ENCODE measurements around the gene TICAM1. TPM values are rescaled to one million over a fixed set of nuclear protein-coding genes. Genes with fewer than 3 reads are reported as not detected.

The TICAM1 gene
- total and polyA plus RNA-seq, 4 donors, result 2.1 to 8.6 (median 5.5) TPM

GRCh38 chr19:4817467-4818277, 13.8 kb downstream of the TICAM1 start:
- H3K27me3 ChIP-seq (ENCODE audit: control insufficient read depth in 4 of 4, insufficient read depth in 4 of 4, low read length in 3 of 4), result no peaks in the 10 kb centered on the region
- no peaks in the 10 kb centered on the region for H3K9me3 ChIP-seq (ENCODE audit: control insufficient read depth in 4 of 4, low read length in 3 of 4)
- WGBS, result 87% methylated on average over 32 of the region's 32 CpGs
- no peak for DNase-seq (ENCODE audit: low spot score)
- peaks cover 3 to 17% (median 5%) of the 10 kb centered on the region in 4 donors for H3K36me3 ChIP-seq (ENCODE audit: control insufficient read depth in 4 of 4, insufficient read depth in 3 of 4, low read depth in 1 of 4, low read length in 3 of 4)
- H3K4me1 ChIP-seq (ENCODE audit: control insufficient read depth in 4 of 4, insufficient read depth in 4 of 4, low read length in 3 of 4), result peaks cover 2 to 17% (median 8%) of the 10 kb centered on the region in 4 donors
- no peak overlapping the region for H3K9ac ChIP-seq (ENCODE audit: low read depth in 1 of 2, low read length in 2 of 2)
- no peak overlapping the region for H3K4me3 ChIP-seq (ENCODE audit: low read depth in 1 of 3, low read length in 3 of 3)
- TF ChIP-seq NR2F2 (IDR thresholded peaks at IDR 0.05), result no peak
- TF ChIP-seq FOXA1 (IDR thresholded peaks at IDR 0.05), result no peak
- TF ChIP-seq FOXA2 (IDR thresholded peaks at IDR 0.05), result no peak
- no peak for TF ChIP-seq SP1 (IDR thresholded peaks at IDR 0.05)
- TF ChIP-seq, protein P1, sequence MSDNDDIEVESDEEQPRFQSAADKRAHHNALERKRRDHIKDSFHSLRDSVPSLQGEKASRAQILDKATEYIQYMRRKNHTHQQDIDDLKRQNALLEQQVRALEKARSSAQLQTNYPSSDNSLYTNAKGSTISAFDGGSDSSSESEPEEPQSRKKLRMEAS (IDR thresholded peaks at IDR 0.05), result no peak
- no peak overlapping the region for H3K27ac ChIP-seq (ENCODE audit: low read depth in 1 of 2, low read length in 2 of 2)

DNA sequence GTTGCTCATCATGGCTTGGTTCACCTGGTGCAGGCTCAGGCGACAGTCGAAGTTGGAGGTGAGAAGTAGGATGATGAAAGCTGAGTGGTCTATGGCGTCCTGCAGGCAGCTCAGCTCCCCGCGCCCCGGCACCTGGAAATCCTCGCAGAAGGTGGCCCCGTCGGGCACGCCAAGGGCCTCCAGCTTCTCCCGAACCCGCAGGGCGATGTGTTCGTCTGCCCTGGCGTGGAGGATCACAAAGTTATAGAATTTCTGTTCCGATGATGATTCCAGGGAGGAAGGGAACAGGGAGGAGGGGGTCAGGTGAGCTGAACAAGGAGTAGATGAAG, 14.6 kb downstream of the TICAM1 start:
- no peaks in the 10 kb centered on the region for H3K27me3 ChIP-seq (ENCODE audit: control insufficient read depth in 4 of 4, insufficient read depth in 4 of 4, low read length in 3 of 4)
- TF ChIP-seq FOXA1 (IDR thresholded peaks at IDR 0.05) (no peak), JUND (IDR thresholded peaks at IDR 0.05) (no peak), YY1 (IDR thresholded peaks at IDR 0.05) (no peak), HNF4G (IDR thresholded peaks at IDR 0.05) (no peak), CTCF (IDR thresholded peaks at IDR 0.05; ENCODE audit: low read depth, low read length, missing input control) (no peak), GABPA (IDR thresholded peaks at IDR 0.05 in 1 of 2, conservative IDR thresholded peaks at IDR 0.05 in 1 of 2) (no peak)
- TF ChIP-seq, protein P2, sequence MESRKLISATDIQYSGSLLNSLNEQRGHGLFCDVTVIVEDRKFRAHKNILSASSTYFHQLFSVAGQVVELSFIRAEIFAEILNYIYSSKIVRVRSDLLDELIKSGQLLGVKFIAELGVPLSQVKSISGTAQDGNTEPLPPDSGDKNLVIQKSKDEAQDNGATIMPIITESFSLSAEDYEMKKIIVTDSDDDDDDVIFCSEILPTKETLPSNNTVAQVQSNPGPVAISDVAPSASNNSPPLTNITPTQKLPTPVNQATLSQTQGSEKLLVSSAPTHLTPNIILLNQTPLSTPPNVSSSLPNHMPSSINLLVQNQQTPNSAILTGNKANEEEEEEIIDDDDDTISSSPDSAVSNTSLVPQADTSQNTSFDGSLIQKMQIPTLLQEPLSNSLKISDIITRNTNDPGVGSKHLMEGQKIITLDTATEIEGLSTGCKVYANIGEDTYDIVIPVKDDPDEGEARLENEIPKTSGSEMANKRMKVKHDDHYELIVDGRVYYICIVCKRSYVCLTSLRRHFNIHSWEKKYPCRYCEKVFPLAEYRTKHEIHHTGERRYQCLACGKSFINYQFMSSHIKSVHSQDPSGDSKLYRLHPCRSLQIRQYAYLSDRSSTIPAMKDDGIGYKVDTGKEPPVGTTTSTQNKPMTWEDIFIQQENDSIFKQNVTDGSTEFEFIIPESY (IDR thresholded peaks at IDR 0.05), result no peak
- TF ChIP-seq, protein P3, sequence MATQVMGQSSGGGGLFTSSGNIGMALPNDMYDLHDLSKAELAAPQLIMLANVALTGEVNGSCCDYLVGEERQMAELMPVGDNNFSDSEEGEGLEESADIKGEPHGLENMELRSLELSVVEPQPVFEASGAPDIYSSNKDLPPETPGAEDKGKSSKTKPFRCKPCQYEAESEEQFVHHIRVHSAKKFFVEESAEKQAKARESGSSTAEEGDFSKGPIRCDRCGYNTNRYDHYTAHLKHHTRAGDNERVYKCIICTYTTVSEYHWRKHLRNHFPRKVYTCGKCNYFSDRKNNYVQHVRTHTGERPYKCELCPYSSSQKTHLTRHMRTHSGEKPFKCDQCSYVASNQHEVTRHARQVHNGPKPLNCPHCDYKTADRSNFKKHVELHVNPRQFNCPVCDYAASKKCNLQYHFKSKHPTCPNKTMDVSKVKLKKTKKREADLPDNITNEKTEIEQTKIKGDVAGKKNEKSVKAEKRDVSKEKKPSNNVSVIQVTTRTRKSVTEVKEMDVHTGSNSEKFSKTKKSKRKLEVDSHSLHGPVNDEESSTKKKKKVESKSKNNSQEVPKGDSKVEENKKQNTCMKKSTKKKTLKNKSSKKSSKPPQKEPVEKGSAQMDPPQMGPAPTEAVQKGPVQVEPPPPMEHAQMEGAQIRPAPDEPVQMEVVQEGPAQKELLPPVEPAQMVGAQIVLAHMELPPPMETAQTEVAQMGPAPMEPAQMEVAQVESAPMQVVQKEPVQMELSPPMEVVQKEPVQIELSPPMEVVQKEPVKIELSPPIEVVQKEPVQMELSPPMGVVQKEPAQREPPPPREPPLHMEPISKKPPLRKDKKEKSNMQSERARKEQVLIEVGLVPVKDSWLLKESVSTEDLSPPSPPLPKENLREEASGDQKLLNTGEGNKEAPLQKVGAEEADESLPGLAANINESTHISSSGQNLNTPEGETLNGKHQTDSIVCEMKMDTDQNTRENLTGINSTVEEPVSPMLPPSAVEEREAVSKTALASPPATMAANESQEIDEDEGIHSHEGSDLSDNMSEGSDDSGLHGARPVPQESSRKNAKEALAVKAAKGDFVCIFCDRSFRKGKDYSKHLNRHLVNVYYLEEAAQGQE (IDR thresholded peaks at IDR 0.05), result no peak
- no peaks in the 10 kb centered on the region for H3K9me3 ChIP-seq (ENCODE audit: control insufficient read depth in 4 of 4, low read length in 3 of 4)
- H3K4me1 ChIP-seq (ENCODE audit: control insufficient read depth in 4 of 4, insufficient read depth in 4 of 4, low read length in 3 of 4), result peaks cover 0 to 18% (median 8%) of the 10 kb centered on the region in 4 donors
- 96% methylated on average over 16 of the region's 16 CpGs for WGBS
- H3K4me3 ChIP-seq (ENCODE audit: low read depth in 1 of 3, low read length in 3 of 3), result no peak overlapping the region
- H3K27ac ChIP-seq (ENCODE audit: low read depth in 1 of 2, low read length in 2 of 2), result no peak overlapping the region
- peaks cover 3 to 17% (median 4%) of the 10 kb centered on the region in 4 donors for H3K36me3 ChIP-seq (ENCODE audit: control insufficient read depth in 4 of 4, insufficient read depth in 3 of 4, low read depth in 1 of 4, low read length in 3 of 4)
- H3K9ac ChIP-seq (ENCODE audit: low read depth in 1 of 2, low read length in 2 of 2), result no peak overlapping the region
- DNase-seq (ENCODE audit: low spot score), result no peak

Measured in liver (tissue), 9 donors.